CD4-positive, alpha-beta T cell treated with Interleukin-2 at 100 ng/mL for 4 hours (primary cell): ENCODE data around the gene HHIP.

Experiments used
- DNase-seq: peaks from one replicate; pipeline ENCODE4 v3.0.0-alpha.2; 2020; ENCODE audit warnings: low spot score

The HHIP gene, protein sequence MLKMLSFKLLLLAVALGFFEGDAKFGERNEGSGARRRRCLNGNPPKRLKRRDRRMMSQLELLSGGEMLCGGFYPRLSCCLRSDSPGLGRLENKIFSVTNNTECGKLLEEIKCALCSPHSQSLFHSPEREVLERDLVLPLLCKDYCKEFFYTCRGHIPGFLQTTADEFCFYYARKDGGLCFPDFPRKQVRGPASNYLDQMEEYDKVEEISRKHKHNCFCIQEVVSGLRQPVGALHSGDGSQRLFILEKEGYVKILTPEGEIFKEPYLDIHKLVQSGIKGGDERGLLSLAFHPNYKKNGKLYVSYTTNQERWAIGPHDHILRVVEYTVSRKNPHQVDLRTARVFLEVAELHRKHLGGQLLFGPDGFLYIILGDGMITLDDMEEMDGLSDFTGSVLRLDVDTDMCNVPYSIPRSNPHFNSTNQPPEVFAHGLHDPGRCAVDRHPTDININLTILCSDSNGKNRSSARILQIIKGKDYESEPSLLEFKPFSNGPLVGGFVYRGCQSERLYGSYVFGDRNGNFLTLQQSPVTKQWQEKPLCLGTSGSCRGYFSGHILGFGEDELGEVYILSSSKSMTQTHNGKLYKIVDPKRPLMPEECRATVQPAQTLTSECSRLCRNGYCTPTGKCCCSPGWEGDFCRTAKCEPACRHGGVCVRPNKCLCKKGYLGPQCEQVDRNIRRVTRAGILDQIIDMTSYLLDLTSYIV

DNA sequence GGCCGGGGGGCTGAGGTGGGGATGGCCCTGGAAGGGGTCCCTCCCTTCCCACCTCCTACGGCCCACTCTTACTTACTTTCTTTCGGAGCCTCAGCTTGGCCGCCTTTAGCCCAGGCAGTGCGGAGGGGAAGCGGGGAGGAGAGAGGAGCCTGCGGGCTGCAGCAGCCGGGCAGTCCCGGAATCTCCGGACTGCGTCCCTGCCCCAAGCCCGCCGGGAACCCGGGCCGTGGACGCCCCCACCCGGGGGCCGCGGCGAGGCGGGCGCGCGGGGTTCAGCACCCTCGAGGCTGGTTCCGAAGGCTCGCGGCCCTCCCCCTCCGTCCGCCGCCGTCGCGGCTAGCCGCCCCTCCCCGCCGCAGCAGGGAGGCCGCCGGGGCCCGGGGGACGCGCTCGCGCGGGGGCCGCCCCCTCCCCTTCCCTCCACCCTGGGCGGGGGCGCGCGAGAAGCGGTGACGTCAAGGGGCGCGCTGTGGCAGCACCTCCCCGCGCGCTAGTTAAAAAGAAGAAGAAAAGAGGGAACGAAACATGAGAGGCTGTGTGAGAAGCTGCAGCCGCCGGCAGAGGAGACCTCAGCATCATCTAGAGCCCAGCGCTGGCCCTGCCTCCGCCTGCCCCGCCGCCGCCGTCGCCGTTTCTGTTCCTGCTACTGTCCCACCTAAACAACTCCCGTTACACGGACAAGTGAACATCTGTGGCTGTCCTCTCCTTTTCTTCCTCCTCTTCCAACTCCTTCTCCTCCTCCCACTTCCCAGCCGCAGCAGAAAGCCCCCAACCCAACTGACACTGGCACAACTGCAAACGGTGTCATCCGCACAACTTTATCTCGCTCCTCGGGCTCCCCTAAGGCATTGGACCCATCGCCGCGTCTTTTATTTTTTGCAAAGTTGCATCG, at the start of gene HHIP:
HHIP (plus strand) TSS at position 526 of the 892 bp plus-strand sequence. CDS start 520 bp downstream, outside the sequence.
- no peak for DNase-seq

DNA sequence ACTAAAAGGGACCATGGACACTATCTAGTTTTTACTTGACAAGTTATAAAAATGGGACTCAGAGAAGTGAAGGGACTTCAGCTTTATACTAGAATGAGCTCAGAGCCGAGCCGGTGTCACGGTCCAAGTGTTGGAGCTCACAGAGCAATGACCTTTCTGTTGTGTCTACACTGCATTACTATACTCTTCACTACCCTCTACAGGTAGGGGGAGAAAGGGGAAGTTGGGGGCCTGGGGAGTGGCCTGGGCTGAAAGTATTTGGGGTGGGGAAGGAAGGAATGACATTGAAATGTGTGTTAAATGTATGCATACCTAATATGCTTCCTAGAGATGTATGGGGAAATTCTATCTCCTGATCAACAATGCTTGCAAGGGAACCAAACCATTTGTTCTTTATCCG, 48.8 kb upstream of the HHIP start:
- no peak for DNase-seq

DNA sequence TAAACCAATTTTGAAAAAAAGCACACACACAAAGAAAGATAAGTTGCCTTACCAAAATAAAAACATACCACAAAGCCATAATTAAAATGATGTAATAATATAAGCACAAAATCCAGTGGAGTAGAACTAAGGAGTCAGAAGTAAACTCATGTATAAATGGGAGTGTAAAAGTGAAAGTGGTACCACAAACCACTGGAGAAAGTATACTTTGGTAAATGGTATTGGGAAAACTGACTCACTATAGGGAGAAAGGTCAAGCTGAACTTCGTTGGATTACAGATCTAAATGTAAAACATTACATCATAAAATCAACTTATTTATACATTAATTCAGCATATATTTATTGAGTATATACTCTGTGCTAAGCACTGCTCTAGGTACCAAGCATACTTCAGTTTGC, 46.3 kb upstream of the HHIP start:
- DNase-seq = no peak

DNA sequence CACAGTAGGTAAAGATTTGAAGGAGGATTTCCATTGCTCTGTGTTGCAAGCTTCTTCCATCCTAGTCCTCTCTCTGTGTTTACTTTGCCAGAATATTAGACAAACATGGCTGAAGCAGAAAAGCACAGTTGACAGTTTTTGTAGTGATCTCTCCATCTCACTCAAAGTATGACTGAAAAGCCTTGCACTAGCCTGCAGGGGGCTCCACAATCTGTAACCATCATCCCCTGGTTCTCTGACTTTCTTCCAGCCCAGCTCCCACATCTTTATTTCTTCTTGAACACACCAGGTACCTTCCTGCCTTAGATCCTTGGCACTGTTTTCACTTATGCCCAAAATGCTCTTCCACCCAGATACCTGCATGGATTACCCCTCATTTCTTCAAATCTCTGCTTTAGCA, 34.1 kb upstream of the HHIP start:
- no peak for DNase-seq

DNA sequence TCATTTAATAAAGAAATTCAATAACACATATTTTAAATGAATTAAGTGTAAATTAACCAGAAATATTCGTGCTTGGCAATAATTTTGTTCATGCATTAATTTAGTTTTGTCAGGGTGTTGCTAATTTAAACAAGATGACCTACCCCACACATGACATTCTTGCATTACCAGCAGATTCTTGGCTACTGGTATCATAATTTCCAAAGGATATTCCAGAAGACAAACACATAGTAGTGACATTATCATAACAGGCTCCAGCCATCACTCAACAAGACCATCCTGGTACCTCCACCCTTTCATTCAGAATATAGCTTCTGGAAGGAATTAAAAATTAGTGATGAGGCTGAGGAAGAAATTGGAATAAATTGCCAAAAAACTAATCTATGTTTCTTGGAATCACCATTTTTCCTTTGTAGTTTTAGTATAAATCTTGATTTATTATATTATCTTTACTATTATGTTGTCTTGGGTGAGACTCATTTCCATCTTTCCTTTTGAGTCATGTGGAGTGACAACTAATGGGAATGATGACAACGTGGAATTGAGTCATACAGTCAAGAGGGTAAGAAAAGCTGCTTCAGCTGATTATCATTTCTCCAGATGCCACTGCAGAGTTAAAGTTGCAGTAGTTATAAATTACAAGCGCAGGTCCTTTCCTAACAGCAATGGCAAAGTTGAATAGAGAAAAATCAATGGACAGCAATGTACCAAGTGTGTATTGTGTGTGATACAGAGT, 30.9 kb upstream of the HHIP start:
- no peak for DNase-seq

DNA sequence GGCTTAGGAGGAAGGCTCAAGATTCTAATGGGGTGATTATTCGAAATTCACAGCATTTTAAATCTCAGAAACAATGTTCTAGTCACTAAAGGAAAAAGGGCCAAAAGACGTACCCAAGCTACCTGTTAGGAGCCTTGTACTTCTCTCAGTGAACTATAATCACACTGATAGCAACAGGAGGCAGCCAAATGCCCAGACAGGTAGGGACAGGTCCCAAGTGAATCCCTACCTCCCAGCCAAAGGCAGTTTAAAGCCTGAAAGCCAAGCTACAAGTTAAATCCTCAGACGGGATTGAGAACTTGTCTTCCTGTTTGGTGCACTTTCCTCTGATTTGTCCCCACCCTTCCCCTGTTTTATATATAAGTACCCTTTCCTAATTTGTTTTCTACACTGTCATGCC, 24.3 kb upstream of the HHIP start:
- no peak for DNase-seq

DNA sequence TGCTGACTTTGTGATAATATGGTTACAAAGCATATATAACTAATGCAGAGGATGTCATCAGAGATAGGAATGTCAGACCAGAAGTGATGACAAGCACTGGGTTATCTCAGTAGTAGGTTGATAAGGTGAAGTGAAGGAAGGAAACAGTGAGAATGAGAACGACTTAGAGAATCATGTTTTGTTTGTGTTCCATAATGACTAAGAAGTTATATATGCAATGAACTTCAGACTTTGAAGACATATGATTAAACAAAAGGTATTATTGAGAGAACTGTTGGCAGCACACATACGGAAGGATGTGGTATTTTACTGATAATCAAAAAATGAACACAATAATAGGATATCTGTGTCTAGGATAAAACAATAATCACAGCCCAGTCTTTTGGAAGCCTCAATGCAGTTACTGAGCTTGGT, 18.3 kb upstream of the HHIP start:
- DNase-seq = no peak

DNA sequence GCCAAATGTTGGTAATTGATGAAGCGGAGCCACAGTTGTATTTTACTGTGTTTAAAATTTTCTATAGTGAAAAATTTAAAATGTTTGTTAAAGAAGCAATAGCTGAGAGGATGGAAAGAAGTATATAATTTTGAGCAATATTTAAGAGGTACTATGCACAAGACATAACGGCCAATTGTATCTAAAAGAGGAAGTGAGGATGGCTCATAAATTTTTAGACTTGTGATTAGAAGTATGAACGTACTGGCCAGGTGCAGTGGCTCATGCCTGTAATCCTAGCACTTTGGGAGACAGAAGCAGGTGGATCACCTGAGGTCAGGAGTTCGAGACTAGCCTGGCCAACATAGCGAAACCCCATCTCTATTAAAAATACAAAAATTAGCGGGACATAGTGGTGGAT, 12.7 kb upstream of the HHIP start:
- no peak for DNase-seq

DNA sequence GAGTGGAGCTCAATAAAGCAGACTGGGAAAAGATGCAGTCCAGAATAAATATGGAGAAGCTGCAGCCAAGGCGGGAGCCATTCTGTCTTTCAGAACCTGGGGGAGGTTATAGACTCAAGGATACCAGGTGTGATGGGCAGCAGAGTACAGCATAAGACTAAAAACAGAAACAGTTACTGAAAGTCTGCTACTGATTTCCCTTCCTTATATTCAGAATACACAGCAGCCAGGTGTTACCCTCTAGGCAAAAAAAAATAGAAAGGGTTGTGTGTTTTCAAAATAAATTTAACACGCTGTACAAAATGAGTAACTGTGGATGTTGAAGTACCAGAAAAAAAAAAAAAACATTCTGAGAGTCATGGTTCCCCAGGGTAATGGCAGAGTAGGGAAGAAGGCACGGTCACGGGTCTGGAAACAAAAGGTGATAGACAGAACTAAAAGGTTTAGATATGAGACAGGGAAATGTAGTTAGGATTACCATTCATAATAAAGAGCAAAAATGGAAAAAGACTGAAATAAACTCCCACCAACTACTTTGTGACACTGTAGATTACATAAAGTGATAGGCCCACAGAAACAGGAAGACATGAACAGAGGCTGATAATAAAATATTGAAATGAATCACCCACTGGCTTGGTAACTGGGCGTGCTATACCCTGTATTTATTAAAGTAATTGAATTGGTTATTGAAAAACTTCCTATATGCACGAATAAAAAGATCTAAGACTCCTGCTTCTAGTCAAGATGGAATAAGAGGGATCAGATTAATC, 10.8 kb upstream of the HHIP start:
- DNase-seq = no peak

DNA sequence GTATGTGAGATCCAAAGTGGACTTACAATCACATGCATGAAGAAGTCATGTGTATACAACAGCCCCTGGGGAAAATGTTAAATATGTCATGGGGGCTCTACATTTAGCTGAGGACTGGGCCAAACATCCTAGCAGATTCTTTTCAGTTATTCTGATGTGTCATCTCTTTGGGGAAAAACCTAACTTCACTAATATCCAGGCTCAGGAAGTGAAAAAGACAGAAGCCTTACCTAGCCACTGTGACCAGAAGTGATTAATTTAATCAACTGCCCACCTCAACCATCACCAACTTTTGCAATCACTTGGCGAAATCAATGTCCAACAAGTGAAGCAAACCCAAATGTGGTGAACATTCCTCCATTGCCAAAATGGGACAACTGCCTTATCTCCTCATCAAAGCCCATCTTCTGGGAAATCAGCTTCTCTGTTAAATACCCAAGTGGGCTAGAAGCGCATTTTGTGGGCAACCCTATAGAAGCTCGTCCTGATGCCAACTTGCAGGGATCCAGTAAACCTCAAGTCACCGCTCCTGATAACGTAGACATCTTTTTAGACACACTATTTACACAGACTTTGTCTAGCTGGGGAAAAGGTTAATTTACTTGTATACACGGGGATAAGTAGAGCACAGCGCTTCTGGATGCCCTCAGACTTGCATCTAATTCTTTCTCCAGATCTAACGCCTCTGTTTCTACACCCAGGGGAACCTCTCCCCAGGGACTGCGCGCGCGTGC, 1.4 kb upstream of the HHIP start:
- DNase-seq = no peak

DNA sequence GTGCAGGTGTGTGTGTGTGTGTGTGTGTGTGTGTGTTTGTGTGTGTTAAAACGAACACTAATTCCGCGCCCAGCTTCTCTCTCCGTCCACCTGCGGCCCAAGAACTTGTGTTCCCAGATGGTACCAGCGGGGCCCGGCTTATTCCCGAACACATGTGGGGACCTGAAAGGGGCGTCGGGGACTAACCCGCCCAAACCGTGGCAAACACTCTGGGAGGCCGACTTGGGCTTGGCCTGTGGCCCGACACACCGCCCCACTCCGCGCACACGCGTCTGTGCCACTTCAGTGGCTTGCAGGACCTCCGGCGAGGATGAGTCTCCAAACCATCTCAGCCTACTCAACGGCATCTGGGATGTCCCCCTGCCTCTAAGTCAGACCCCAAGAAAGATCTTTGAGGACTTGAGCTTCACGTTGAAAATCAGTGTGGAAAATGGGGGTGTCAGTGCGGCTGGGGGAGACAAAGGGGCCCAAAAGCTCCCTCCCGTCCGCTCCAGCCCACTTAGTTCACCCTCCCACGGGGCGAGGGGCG, 790 bp upstream of the HHIP start:
- DNase-seq = no peak

DNA sequence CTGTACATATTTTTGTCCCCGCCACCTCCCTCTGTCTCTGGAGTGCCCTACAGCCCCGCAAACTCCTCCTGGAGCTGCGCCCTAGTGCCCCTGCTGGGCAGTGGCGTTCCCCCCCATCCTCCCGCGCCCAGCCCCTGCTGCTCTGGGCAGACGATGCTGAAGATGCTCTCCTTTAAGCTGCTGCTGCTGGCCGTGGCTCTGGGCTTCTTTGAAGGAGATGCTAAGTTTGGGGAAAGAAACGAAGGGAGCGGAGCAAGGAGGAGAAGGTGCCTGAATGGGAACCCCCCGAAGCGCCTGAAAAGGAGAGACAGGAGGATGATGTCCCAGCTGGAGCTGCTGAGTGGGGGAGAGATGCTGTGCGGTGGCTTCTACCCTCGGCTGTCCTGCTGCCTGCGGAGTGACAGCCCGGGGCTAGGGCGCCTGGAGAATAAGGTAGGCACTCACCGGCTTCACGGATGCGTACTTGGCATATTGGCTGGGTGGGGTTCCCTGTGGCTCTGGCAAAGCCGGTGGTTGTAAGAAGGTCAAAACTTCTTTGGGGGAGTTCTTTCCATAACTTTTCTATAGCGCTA, 653 bp downstream of the HHIP start:
- no peak for DNase-seq

DNA sequence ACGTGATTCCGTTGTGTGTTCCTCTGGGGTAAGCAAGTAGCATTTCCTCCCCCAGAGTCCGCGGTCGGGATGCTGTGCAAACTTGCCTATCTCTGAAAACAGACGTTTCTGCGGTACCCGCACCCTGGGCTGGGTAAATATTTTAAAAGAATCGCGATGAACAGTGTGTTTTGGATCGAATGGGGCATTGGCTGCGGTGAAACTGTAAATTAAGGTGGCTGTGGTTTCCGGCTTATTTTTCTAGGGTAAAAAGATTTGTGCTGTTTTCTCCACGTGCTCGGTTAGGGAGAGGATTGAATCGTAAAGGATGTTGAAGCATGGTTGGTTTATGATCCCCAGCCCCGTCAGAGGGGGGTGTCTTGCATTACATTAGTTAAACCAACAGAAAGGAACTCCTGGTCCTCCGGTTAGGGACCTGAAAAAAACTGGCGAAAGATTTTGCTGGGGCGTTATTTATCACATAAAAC, 1.2 kb downstream of the HHIP start:
- no peak for DNase-seq

DNA sequence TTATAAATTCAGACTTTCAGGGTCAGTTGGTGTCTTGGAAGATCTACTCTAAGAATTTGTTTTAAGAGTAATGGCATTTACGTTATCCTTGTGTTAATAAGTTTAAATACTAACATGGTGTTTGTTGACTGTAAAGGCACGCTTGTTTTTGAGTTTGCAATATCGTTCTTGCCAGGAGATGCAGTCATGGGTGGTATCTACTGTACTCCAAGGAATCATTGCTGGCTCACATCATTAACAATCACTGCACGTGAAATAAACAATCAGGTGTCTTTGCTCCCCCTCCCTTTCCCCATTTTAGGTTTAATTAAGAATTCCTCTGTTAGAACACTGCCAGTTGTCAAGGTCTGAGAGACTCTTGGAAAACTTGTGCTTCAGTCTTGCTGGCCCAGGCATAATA, 1.6 kb downstream of the HHIP start:
- DNase-seq = no peak

DNA sequence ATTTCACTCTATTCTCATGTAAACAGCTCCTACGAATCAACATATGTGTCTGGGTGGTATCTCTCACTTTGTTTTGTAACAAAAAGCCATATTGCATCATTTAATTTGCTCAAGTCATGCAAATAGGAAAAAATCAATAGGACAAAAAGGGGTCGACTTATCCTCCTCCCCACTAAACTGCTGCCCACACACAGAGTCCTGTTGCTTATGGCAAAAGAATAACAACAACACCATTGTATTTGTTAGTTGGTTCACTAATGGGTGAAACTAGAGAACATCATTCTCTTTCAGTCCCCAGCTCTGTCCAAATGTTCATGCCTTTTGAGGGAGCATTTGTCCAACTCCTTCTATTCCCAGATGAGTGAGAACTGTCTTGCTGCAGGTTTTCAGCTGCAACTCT, 2.1 kb downstream of the HHIP start:
- no peak for DNase-seq

DNA sequence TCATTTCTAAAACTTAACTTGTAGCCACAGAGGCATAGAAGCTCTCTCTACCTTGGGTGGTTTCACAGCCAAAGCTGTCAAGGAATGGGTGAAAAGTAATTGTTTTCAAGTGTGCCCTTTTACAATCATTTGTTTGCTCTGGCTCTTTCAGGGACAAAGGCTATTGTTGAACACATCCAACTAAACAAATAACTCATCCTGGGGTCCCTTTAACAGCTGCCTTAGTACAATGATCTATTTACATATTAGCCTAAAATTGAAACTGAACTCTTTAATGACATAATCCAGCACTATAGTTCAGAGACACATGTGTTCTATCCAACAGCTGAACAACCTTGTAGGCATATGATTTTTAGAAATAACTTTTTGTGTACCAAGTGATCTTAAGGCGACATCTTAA, 3.7 kb downstream of the HHIP start:
- no peak for DNase-seq

DNA sequence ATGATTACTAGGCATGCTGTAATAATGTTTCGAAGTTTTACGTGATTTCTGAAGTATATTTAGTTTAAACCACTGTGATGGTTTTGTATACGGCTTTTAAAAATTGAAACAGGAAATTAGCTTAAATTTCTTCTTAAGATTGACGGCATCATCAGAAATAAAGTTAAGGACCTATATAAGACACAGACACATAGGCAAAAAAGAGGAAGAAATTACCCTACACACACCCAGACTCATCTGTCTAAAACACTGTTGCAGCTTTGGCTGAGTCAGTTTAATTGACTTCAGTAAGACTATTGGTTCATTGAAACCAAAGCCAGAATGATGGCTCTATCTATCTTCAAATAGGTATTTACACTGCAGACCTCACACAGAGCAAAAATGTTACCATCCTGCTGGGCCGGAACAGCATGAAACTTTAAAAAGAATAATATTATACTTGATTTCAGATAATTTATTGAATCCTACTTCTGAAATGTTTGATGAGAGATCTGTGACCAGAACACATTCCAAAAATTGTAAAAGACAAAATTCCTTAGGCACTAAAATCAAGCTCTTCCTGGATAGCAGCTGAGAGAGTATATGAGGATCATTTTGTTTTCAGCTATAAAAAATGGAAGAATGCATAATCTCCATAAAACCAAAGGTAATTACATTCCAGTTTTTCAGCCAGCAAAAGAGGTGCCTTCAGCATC, 4.5 kb downstream of the HHIP start:
- no peak for DNase-seq

DNA sequence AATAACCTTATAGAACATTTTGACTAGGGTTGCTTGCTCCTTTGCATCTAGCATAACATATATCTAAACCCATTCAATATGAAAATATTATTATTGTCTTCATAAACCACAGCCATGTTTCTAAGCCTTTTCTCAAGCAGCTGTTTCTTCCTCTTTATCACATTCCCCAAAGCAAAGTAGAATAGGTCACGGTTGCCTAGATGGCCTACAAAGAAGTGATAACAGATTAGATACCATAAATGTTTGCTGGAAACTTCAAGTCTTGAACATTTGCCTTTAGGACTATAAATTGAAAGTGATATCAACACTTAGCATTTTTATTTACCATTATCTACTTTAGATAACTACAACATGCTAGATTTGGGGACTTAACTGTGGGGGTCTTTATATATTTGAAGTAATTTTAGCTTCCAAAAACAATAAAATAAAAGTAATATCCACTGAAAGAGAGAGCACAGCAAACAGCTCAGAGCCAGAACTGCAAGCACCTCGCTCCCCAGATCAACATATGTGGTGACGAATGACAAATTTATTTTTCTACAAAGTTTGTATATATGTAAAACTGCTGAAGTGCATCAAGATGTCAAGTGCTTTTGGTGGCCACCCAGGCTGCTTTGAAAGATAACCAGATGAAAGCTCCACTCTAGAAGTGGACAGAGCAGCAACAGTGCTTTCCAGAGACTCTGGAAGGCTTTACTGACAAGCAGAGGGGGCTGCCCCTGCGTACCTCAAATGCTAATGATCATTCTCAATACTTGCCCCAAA, 8.0 kb downstream of the HHIP start:
- no peak for DNase-seq
